Smooth muscle cell (in vitro differentiated cells): ENCODE results near the gene WDR33. TPM values are rescaled to one million over a fixed set of nuclear protein-coding genes. Genes with fewer than 3 reads are reported as not detected.

Source experiments
- DNase-seq: peaks from one replicate; lab custom pipeline; 2025; ENCODE audit not compliant: unreplicated experiment; lab: John Stamatoyannopoulos, UW
- H2AFZ ChIP-seq: fragments of 200-600 bp; sonication (generic); 2 replicates; pipeline ENCODE4 v1.6.0; 2016; ENCODE audit warnings: antibody characterized with exemption, low read depth, mild to moderate bottlenecking
- H3F3A ChIP-seq: fragments of 200-600 bp; sonication (generic); 2 replicates; pipeline ENCODE4 v1.6.0; 2017; ENCODE audit warnings: antibody characterized with exemption, low read depth
- H3K27ac ChIP-seq: fragments of 200-600 bp; sonication (generic); 2 replicates; pipeline ENCODE4 v1.5.1; 2016; ENCODE audit warnings: low read depth, mild to moderate bottlenecking
- H3K27me3 ChIP-seq: fragments of 200-600 bp; sonication (generic); 2 replicates; pipeline ENCODE4 v1.6.1; 2016; ENCODE audit warnings: low read depth, mild to moderate bottlenecking
- H3K36me3 ChIP-seq: fragments of 200-600 bp; sonication (generic); 2 replicates; pipeline ENCODE4 v1.5.1; 2016; ENCODE audit warnings: low read depth
- H3K4me1 ChIP-seq: fragments of 200-600 bp; sonication (generic); 2 replicates; pipeline ENCODE4 v1.5.1; 2016; ENCODE audit warnings: low read depth
- H3K4me2 ChIP-seq: fragments of 200-600 bp; sonication (generic); 2 replicates; pipeline ENCODE4 v1.6.0; 2016; ENCODE audit warnings: mild to moderate bottlenecking
- H3K4me3 ChIP-seq: fragments of 200-600 bp; sonication (generic); 2 replicates; pipeline ENCODE4 v1.5.1; 2016; ENCODE audit warnings: mild to moderate bottlenecking
- H3K79me2 ChIP-seq: fragments of 200-600 bp; sonication (generic); 2 replicates; pipeline ENCODE4 v1.6.0; 2016; ENCODE audit warnings: low read depth, mild to moderate bottlenecking
- H3K9ac ChIP-seq: fragments of 200-600 bp; sonication (generic); 2 replicates; pipeline ENCODE4 v1.6.0; 2016; ENCODE audit warnings: low read depth
- H3K9me3 ChIP-seq: fragments of 200-600 bp; sonication (generic); replicated peaks from 2 replicates; pipeline ENCODE4 v1.5.1; 2016; ENCODE audit warnings: low read depth
- H4K20me1 ChIP-seq: fragments of 200-600 bp; sonication (generic); 2 replicates; pipeline ENCODE4 v1.6.0; 2016; ENCODE audit warnings: low read depth
- WGBS: methylation state at CpG from one replicate; pipeline ENCODE4 v1.1.7; 2016; ENCODE audit warnings: low lambda C conversion rate; 5-methylcytosine and 5-hydroxymethylcytosine counted together
- polyA plus RNA-seq: library from polyadenylated mRNA; unstranded; fragments of >200 nt; fragmentation: Nextera tagmentation; extraction: Ambion mirVana; gene quantifications from 2 replicates; pipeline ENCODE4 v1.2.1, GENCODE V29; 2016
- total RNA-seq: library from RNA; depleted of rRNA; stranded (reverse); fragments of >200 nt; gene quantifications from 2 replicates; pipeline ENCODE4 v1.2.3, GENCODE V29; 2014
- TF ChIP-seq, protein P1 (sequence below): fragments of 200-600 bp; sonication (generic); IDR thresholded peaks from 2 replicates; pipeline ENCODE4 v1.5.1; 2017; ENCODE audit warnings: borderline replicate concordance, mild to moderate bottlenecking, antibody characterized with exemption; ENCODE audit not compliant: insufficient read depth, poor library complexity, severe bottlenecking

Gene WDR33
- total and polyA plus RNA-seq, 2 experiments from 2014 or later: 30.4 to 43.3 TPM

GRCh38 chr2:127679680-127680361, 131.2 kb downstream of the WDR33 start:
- H4K20me1 ChIP-seq: no peaks in the 10 kb centered on the region
- H3K79me2 ChIP-seq: no peaks in the 10 kb centered on the region
- H3K9me3 ChIP-seq: no peaks in the 10 kb centered on the region
- H3K27me3 ChIP-seq: peaks cover 13% of the 10 kb centered on the region
- no peak overlapping the region for H2AFZ ChIP-seq
- no peak overlapping the region for H3K9ac ChIP-seq
- peaks cover 10% of the 10 kb centered on the region for H3K4me1 ChIP-seq
- H3K4me3 ChIP-seq: no peak overlapping the region
- H3F3A ChIP-seq: peaks cover 14% of the 10 kb centered on the region
- no peak overlapping the region for H3K4me2 ChIP-seq
- TF ChIP-seq, protein P1, sequence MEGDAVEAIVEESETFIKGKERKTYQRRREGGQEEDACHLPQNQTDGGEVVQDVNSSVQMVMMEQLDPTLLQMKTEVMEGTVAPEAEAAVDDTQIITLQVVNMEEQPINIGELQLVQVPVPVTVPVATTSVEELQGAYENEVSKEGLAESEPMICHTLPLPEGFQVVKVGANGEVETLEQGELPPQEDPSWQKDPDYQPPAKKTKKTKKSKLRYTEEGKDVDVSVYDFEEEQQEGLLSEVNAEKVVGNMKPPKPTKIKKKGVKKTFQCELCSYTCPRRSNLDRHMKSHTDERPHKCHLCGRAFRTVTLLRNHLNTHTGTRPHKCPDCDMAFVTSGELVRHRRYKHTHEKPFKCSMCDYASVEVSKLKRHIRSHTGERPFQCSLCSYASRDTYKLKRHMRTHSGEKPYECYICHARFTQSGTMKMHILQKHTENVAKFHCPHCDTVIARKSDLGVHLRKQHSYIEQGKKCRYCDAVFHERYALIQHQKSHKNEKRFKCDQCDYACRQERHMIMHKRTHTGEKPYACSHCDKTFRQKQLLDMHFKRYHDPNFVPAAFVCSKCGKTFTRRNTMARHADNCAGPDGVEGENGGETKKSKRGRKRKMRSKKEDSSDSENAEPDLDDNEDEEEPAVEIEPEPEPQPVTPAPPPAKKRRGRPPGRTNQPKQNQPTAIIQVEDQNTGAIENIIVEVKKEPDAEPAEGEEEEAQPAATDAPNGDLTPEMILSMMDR: no peak
- H3K36me3 ChIP-seq: no peaks in the 10 kb centered on the region
- H3K27ac ChIP-seq: no peak overlapping the region
- DNase-seq: no peak
- WGBS: 92% methylated on average over 15 of the region's 15 CpGs

DNA sequence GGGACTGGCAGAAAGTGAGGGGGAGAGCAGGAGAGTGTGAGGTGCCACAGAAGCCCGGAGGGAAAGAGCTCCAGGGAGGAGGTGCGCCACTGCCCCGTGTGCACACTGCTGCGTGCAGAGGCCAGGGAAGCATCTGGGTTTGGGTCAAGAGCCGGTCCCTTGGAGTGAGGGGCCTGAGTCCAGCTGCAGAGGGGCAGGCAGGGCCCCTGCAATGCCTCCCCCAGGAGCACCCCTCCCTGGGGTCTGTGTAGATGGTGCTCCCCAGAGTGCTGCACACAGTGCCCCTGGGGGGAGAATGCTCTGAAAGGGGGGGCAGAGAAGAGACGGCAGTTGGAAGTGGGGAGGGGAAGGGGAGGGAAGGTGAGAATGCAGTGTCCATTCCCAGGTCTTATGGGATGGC, 132.0 kb downstream of the WDR33 start:
- 89% methylated on average over 6 of the region's 6 CpGs for WGBS
- H3K27me3 ChIP-seq: peaks cover 13% of the 10 kb centered on the region
- no peaks in the 10 kb centered on the region for H3K36me3 ChIP-seq
- no peak overlapping the region for H3K4me2 ChIP-seq
- H3K9ac ChIP-seq: no peak overlapping the region
- peaks cover 12% of the 10 kb centered on the region for H3F3A ChIP-seq
- peaks cover 7% of the 10 kb centered on the region for H3K4me1 ChIP-seq
- no peaks in the 10 kb centered on the region for H3K9me3 ChIP-seq
- no peaks in the 10 kb centered on the region for H4K20me1 ChIP-seq
- H2AFZ ChIP-seq: no peak overlapping the region
- DNase-seq: no peak
- H3K27ac ChIP-seq: no peak overlapping the region
- no peak overlapping the region for H3K4me3 ChIP-seq
- no peaks in the 10 kb centered on the region for H3K79me2 ChIP-seq
- TF ChIP-seq, protein P1: no peak

GRCh38 chr2:127678531-127678930, 132.4 kb downstream of the WDR33 start:
- no peak overlapping the region for H3K4me2 ChIP-seq
- no peak overlapping the region for H3K27ac ChIP-seq
- peaks cover 7% of the 10 kb centered on the region for H3K4me1 ChIP-seq
- H3K9ac ChIP-seq: no peak overlapping the region
- H3K4me3 ChIP-seq: no peak overlapping the region
- H3K79me2 ChIP-seq: no peaks in the 10 kb centered on the region
- peaks cover 13% of the 10 kb centered on the region for H3K27me3 ChIP-seq
- no peaks in the 10 kb centered on the region for H3K36me3 ChIP-seq
- TF ChIP-seq, protein P1: no peak
- DNase-seq: no peak
- no peaks in the 10 kb centered on the region for H3K9me3 ChIP-seq
- H4K20me1 ChIP-seq: no peaks in the 10 kb centered on the region
- no peak overlapping the region for H2AFZ ChIP-seq
- peaks cover 10% of the 10 kb centered on the region for H3F3A ChIP-seq
- 90% methylated on average over 10 of the region's 10 CpGs for WGBS

- WGBS: 92% methylated on average over 2 of the region's 2 CpGs
These were observed 134.1 kb downstream of the WDR33 start for GRCh38 chr2:127676906-127677305.

More at GRCh38 chr2:127676906-127677305, 134.1 kb downstream of the WDR33 start:
- no peaks in the 10 kb centered on the region for H3K9me3 ChIP-seq
- H3K79me2 ChIP-seq: no peaks in the 10 kb centered on the region
- no peak overlapping the region for H3K27ac ChIP-seq
- no peak for DNase-seq
- H3K9ac ChIP-seq: no peak overlapping the region
- H3K27me3 ChIP-seq: peaks cover 13% of the 10 kb centered on the region
- peaks cover 4% of the 10 kb centered on the region for H3F3A ChIP-seq
- no peaks in the 10 kb centered on the region for H3K36me3 ChIP-seq
- TF ChIP-seq, protein P1: no peak
- H2AFZ ChIP-seq: no peak overlapping the region
- no peaks in the 10 kb centered on the region for H4K20me1 ChIP-seq
- H3K4me2 ChIP-seq: no peak overlapping the region
- peaks cover 7% of the 10 kb centered on the region for H3K4me1 ChIP-seq
- H3K4me3 ChIP-seq: no peak overlapping the region
